ENCODE measurements around the gene TMEM39B. TPM values are rescaled to one million over a fixed set of nuclear protein-coding genes. Genes with fewer than 3 reads are reported as not detected.
"Not testable (repeated sequence)": the region's sequence is repeated elsewhere in the genome, so short reads cannot be mapped to it uniquely, and the experiment has no call there.

Gene TMEM39B
- total RNA-seq, 6 experiments from 2014 or later = 17.6 to 23.2 (median 20.8) TPM

DNA sequence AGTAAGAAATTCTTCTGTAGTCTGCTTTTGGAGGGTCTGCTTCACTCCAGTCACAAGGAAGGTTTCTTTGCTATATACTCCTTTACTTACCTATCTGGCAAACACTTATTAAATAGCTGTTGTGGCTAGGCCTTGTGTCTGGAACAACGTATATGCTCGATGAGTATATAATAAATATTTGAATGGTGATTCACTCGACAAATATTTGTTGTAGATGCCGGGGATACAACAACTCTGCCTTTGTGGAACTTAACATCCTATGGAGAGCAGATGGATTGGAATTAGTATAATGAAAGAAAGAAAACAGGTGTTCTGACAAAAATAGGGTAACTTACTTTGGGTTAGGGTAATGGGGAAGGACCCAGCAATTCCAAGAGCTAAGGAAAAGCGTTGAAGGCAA lies 66.2 kb downstream of the TMEM39B start:
- Mint-ChIP-seq H3K4me3 (peak overlapping the region; percentile 52), H3K27me3 (ENCODE audit: insufficient read depth) (peaks cover 3% of the 10 kb centered on the region), H3K9me3 (no peaks in the 10 kb centered on the region), H3K4me1 (ENCODE audit: low read depth) (peaks cover 53% of the 10 kb centered on the region), H3K27ac (peak overlapping the region; percentile 73), H3K36me3 (ENCODE audit: low read depth) (peaks cover 13% of the 10 kb centered on the region)
- TF ChIP-seq, protein P1, sequence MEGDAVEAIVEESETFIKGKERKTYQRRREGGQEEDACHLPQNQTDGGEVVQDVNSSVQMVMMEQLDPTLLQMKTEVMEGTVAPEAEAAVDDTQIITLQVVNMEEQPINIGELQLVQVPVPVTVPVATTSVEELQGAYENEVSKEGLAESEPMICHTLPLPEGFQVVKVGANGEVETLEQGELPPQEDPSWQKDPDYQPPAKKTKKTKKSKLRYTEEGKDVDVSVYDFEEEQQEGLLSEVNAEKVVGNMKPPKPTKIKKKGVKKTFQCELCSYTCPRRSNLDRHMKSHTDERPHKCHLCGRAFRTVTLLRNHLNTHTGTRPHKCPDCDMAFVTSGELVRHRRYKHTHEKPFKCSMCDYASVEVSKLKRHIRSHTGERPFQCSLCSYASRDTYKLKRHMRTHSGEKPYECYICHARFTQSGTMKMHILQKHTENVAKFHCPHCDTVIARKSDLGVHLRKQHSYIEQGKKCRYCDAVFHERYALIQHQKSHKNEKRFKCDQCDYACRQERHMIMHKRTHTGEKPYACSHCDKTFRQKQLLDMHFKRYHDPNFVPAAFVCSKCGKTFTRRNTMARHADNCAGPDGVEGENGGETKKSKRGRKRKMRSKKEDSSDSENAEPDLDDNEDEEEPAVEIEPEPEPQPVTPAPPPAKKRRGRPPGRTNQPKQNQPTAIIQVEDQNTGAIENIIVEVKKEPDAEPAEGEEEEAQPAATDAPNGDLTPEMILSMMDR (IDR thresholded peaks at IDR 0.05) = no peak
- peak; percentile 40 for DNase-seq

DNA sequence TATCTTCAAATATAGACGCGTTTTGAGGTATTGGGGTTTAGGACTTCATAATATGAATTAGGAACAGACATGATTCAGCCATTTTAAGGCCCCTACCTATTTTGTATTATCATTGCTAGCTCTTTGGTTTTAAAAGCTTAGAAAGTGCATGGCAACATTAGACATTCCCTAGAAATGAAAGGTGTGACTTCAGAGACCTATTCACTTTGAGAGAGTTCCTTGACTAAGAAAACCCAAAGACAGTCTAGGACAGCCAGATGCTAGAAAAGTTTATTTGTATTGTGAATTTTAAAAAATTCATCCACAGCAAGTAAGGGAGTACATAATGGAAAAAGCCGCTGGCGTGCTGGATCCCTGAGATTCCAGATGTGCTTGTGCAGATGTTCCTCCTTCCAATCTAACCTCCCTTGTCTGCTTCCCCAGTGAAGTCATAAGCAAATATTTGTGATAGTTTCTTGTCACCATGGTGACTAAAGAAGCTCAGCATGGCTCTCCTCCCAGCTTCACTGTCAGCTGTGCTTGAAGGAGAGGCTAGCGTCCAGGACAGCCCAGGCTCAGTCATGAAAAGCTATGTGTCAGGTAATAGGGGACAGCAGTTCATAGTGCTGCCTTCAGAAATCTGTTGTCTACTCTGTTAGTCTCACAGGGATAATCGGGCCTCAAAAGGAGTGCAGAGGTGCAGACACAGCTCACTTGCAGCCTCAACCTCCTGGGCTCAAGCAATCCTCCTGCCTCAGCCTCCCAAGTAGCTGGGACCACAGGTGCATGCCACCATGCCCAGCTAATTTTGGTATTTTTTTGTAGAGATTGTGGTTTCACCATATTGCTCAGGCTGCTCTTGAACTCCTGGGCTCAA lies 69.9 kb downstream of the TMEM39B start:
- DNase-seq = peak; percentile 88
- Mint-ChIP-seq H3K4me3 (no peak overlapping the region), H3K27ac (peak overlapping the region; percentile 83), H3K36me3 (ENCODE audit: low read depth) (peaks cover 11% of the 10 kb centered on the region), H3K27me3 (ENCODE audit: insufficient read depth) (peaks cover 3% of the 10 kb centered on the region), H3K4me1 (ENCODE audit: low read depth) (peaks cover 51% of the 10 kb centered on the region), H3K9me3 (0 out of 2 replicates have a peak, but pooled peaks cover under 1% of the 10 kb centered on the region)
- TF ChIP-seq, protein P1 (IDR thresholded peaks at IDR 0.05) = no peak

DNA sequence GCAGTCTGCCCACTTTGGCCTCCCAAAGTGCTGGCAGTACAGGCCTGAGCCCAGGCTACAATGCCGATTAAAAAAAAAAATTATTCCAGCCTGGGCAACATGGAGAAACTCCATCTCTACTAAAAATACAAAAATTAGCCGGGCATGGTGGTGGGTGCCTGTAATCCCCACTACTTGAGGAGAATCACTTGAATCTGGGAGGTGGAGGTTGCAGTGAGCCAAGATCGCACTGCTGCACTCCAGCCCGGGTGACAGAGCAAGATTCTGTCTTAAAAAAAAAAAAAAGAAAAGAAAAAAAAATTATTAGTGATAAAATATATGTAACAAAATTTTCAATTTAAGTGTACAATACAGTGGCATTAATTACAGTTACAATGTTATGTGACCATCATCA lies 70.6 kb downstream of the TMEM39B start:
- not testable (repeated sequence) for DNase-seq; H3K9me3 Mint-ChIP-seq; H3K27me3 Mint-ChIP-seq (ENCODE audit: insufficient read depth); H3K4me3 Mint-ChIP-seq
- peaks cover 44% of the 10 kb centered on the region for H3K4me1 Mint-ChIP-seq (ENCODE audit: low read depth)
- H3K36me3 Mint-ChIP-seq (ENCODE audit: low read depth) = peaks cover 13% of the 10 kb centered on the region
- H3K27ac Mint-ChIP-seq = peak overlapping the region; percentile 83

DNA sequence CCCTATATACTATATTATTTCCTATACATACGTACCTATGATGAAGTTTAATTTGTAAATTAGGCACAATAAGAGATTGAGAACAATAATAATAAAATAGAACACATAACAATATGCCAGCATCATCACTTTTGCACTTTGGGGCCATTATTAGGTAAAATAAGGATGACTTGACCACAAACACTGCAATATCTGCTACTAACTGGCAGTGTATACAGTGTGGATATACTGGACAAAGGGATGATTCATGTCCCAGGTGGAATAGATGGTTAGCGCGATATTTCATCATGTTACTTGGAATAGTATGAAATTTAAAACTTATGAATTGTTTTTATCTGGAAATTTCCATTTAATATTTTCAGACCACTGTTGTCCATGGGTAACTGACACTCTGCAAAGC lies 71.3 kb downstream of the TMEM39B start:
- peaks cover 17% of the 10 kb centered on the region for H3K36me3 Mint-ChIP-seq (ENCODE audit: low read depth)
- peaks cover 37% of the 10 kb centered on the region for H3K4me1 Mint-ChIP-seq (ENCODE audit: low read depth)
- TF ChIP-seq, protein P1 (IDR thresholded peaks at IDR 0.05) = no peak
- no peak overlapping the region for H3K27ac Mint-ChIP-seq
- no peak for DNase-seq
- H3K27me3 Mint-ChIP-seq (ENCODE audit: insufficient read depth) = no peaks in the 10 kb centered on the region
- H3K9me3 Mint-ChIP-seq = peaks cover 11% of the 10 kb centered on the region; the same call in 1 of the 2 replicates
- H3K4me3 Mint-ChIP-seq = no peak overlapping the region

DNA sequence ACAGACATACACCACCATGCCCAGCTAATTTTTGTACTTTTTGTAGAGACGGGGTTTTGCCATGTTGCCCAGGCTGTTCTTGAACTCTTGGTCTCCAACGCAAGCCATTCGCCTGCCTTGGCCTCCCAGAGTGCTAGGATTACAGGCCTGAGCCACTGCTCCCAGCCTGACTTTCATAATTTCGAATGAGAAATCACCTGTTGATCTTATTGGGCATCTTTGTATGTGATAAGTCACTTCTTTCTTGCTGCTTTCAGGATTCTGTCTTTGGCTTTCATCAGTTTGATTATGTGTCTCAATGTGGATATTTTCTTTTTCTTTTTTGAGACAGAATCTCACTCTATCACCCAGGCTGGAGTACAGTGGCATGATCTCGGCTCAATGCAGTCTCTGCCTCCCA lies 75.1 kb downstream of the TMEM39B start:
- Mint-ChIP-seq H3K4me1 (ENCODE audit: low read depth) (peaks cover 40% of the 10 kb centered on the region), H3K36me3 (ENCODE audit: low read depth) (peaks cover 13% of the 10 kb centered on the region)
- H3K27ac Mint-ChIP-seq = not testable (repeated sequence)

DNA sequence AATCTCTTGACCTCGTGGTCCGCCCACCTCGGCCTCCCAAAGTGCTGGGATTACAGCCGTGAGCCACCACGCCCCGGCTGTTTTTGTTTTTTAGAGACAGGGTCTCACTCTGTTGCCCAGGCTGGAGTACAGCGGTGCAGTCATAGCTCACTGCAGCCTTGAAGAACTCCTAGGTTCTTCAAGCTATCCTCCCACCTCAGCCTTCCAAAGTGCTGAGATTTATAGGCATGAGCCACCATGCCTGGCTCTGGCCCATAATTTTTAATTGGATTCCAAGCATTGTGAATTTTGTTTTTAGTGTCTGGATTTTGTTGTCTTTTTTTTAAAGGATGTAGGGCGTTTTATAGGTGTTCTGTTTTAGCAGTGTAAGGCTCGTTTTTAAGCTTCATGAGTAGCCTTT lies 78.1 kb downstream of the TMEM39B start:
- H3K4me3 Mint-ChIP-seq = peak overlapping the region; percentile 49; the same call in 1 of the 2 replicates
- H3K9me3 Mint-ChIP-seq = peaks cover 12% of the 10 kb centered on the region; the same call in 1 of the 2 replicates
- peak; percentile 51 for DNase-seq
- peak overlapping the region; percentile 82 for H3K27ac Mint-ChIP-seq
- H3K4me1 Mint-ChIP-seq (ENCODE audit: low read depth) = peaks cover 29% of the 10 kb centered on the region
- TF ChIP-seq, protein P1 (IDR thresholded peaks at IDR 0.05) = no peak
- no peaks in the 10 kb centered on the region for H3K27me3 Mint-ChIP-seq (ENCODE audit: insufficient read depth)
- H3K36me3 Mint-ChIP-seq (ENCODE audit: low read depth) = peaks cover 13% of the 10 kb centered on the region

More for the DNA sequence above, 75.1 kb downstream of the TMEM39B start:
- H3K9me3 Mint-ChIP-seq = peaks cover 12% of the 10 kb centered on the region; the same call in 1 of the 2 replicates
- not testable (repeated sequence) for DNase-seq; H3K4me3 Mint-ChIP-seq; H3K27me3 Mint-ChIP-seq (ENCODE audit: insufficient read depth)

All from HFFc6 (cell line).